H1 (cell line): ENCODE data around the gene EFHC1. TPM values are rescaled to one million over a fixed set of nuclear protein-coding genes. Genes with fewer than 3 reads are reported as not detected.

ENCODE experiments used
- NRF1 ChIP-seq: IDR thresholded peaks from 2 replicates; pipeline ENCODE4 v1.6.1; 2011; ENCODE audit warnings: mild to moderate bottlenecking, low read depth, low read length, improper control_type of control experiment
- polyA plus RNA-seq, 7 experiments: library from polyadenylated mRNA; depleted of rRNA in 3 of 7; stranded (reverse) in 5 of 7; unstranded in 2 of 7; fragments of >200 nt in 5 of 7; fragments of 200-250 nt in 2 of 7; gene quantifications; 1 replicate in 5 of 7; 2 replicates in 1 of 7; 4 replicates in 1 of 7; pipeline versions ENCODE4 v1.2.1 to v1.2.3, GENCODE V29; 2011 to 2013; ENCODE audit warnings: missing spikeins in 2 of 7, mixed read lengths in 2 of 7
- total RNA-seq: library from RNA; stranded (reverse); fragmentation: NEBNext Ultra II Directional; extraction: Animal tissue kit (Norgen Biotek cat#: 25700); gene quantifications from 2 replicates; pipeline ENCODE4 v1.2.1, GENCODE V29; 2021

Gene EFHC1
- total and polyA plus RNA-seq, 2 of the 8 experiments (the other 6 are each of a cell fraction or from before 2014, with no cell fraction given): 10.5 to 16.4 TPM

GRCh38 chr6:52519618-52520017 lies 99.5 kb downstream of the EFHC1 start (continued):
- no peak for TF ChIP-seq NRF1
